ENCODE results near the gene HOMER1. TPM values are rescaled to one million over a fixed set of nuclear protein-coding genes. Genes with fewer than 3 reads are reported as not detected.

The HOMER1 gene
- total and polyA plus RNA-seq, 2 of the 4 experiments (the other 2 are of a cell fraction), result 1.9 to 6.8 TPM

GRCh38 chr5:79527431-79527830 lies 13.5 kb upstream of the HOMER1 start:
- Histone ChIP-seq H3K27ac (ENCODE audit: insufficient read depth, low read length) (no peak overlapping the region), H4K5ac (ENCODE audit: low read depth, low read length) (no peak overlapping the region), H2BK20ac (ENCODE audit: low read depth, low read length) (no peak overlapping the region), H3K56ac (ENCODE audit: extremely low read depth, insufficient read depth, low read length) (no peak overlapping the region), H2BK5ac (ENCODE audit: low read depth, low read length, poor library complexity, severe bottlenecking) (no peak overlapping the region), H2BK15ac (ENCODE audit: low read depth, low read length) (no peak overlapping the region), H2AFZ (replicated peaks; ENCODE audit: low read length, poor library complexity) (no peak overlapping the region), H4K91ac (ENCODE audit: insufficient read depth, low read depth, low read length) (no peak overlapping the region), H3K9me3 (ENCODE audit: control insufficient read depth, insufficient read depth, low read length) (no peaks in the 10 kb centered on the region), H2AK5ac (ENCODE audit: low read depth, low read length) (no peak overlapping the region), H3K79me1 (ENCODE audit: low read depth in 1 of 2, low read length in 2 of 2) (no peaks in the 10 kb centered on the region), H2BK120ac (ENCODE audit: low read depth, low read length) (no peak overlapping the region), H2AK9ac (replicated peaks; ENCODE audit: low read depth, low read length, poor library complexity) (no peak overlapping the region), H3K4me3 (ENCODE audit: insufficient read depth, low read depth, low read length) (no peak overlapping the region), H4K20me1 (ENCODE audit: insufficient read depth, low read length) (no peaks in the 10 kb centered on the region), H3K23ac (ENCODE audit: low read depth, low read length) (no peak overlapping the region), H3K9me1 (ENCODE audit: insufficient read depth, low read length) (no peaks in the 10 kb centered on the region), H4K8ac (ENCODE audit: low read depth in 2 of 2, low read length in 2 of 2) (no peak overlapping the region), H3K4me1 (ENCODE audit: control insufficient read depth, insufficient read depth, low read length) (no peaks in the 10 kb centered on the region), H3K9ac (ENCODE audit: low read depth, low read length) (no peak overlapping the region), H3K14ac (replicated peaks; ENCODE audit: low read depth, low read length) (no peak overlapping the region), H3K36me3 (ENCODE audit: control insufficient read depth, insufficient read depth, low read length) (no peaks in the 10 kb centered on the region), H3K18ac (ENCODE audit: low read depth, low read length) (no peak overlapping the region), H3K4me2 (ENCODE audit: low read depth, low read length) (no peak overlapping the region), H3K27me3 (ENCODE audit: control insufficient read depth, insufficient read depth, low read length) (no peaks in the 10 kb centered on the region; the same call in none of the 2 replicates), H3K4ac (ENCODE audit: low read depth, low read length) (no peak overlapping the region)
- TF ChIP-seq USF2 (IDR thresholded peaks at IDR 0.05; ENCODE audit: low read depth, low read length) (no peak), NFE2L2 (IDR thresholded peaks at IDR 0.05; ENCODE audit: low read depth, low read length) (no peak), CHD1 (IDR thresholded peaks at IDR 0.05; ENCODE audit: low read depth, low read length) (no peak), POLR2A (IDR thresholded peaks at IDR 0.05; ENCODE audit: low read depth, low read length) (no peak), MXI1 (IDR thresholded peaks at IDR 0.05; ENCODE audit: borderline replicate concordance, low read depth, low read length) (no peak), FOS (IDR thresholded peaks at IDR 0.05; ENCODE audit: low read depth, low read length) (no peak)
- DNase-seq, result no peak
- BruUV-seq (replicated peaks), result no TSS peak
- in situ Hi-C loops (cut with MboI; ENCODE audit: low sequenced_read_pairs) (no loop called here), dilution Hi-C loops (cut with HindIII; ENCODE audit: low sequenced_read_pairs, unreplicated experiment) (no loop called here), intact Hi-C loops (cut with micrococcal nuclease) (no loop called here)
- ChIA-PET POLR2A (ENCODE audit: unreplicated experiment) (no interaction called here), CTCF (no interaction called here)
- no CpG with 5 or more reads among the region's 1 CpG for WGBS, 2 experiments (ENCODE audit: extremely low coverage in 2 of 2, insufficient read length in 1 of 2)
- no peak for ATAC-seq (ENCODE audit: low read depth)
